ENCODE results near the gene ATP11A. TPM values are rescaled to one million over a fixed set of nuclear protein-coding genes. Genes with fewer than 3 reads are reported as not detected.

Gene ATP11A
- polyA plus RNA-seq, 12 donors, result 16.4 to 38.1 (median 22.5) TPM; not detected in 1

GRCh38 chr13:112814905-112815585 is 125.2 kb downstream of the ATP11A start:
- DNase-seq, result no peak

GRCh38 chr13:112815871-112816270 is 126.0 kb downstream of the ATP11A start:
- no peak for DNase-seq

DNA sequence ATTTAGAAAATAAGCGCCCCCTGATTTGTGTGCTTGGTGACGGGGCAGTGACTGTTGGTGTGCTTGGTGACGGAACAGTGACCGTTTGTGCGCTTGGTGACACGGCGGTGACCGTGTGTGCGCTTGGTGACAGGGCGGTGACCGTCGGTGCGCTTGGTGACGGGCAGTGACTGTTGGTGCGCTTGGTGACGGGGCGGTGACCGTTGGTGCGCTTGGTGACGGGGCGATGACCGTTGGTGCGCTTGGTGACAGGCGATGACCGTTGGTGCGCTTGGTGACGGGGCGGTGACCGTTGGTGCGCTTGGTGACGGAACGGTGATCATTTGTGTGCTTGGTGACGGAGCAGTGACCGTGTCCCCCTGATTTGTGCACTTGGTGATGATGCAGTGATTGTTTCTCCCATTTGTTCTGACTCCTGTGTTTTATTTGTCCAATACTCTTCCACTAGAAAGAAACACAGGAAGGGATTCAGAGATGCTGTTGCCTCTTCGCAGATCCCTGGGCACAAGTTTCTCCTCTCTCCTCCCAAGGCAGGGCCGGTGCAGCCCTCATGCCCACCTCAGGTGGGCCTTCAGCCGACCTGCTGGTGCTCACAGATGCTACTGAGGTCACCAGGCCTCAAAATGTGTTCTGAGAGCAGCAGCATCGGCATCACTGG is 128.3 kb downstream of the ATP11A start:
- DNase-seq, result no peak

GRCh38 chr13:112818698-112819045 is 128.8 kb downstream of the ATP11A start:
- DNase-seq, result no peak

- DNase-seq, result no peak
Observed at GRCh38 chr13:112819111-112819510, 129.3 kb downstream of the ATP11A start.

DNA sequence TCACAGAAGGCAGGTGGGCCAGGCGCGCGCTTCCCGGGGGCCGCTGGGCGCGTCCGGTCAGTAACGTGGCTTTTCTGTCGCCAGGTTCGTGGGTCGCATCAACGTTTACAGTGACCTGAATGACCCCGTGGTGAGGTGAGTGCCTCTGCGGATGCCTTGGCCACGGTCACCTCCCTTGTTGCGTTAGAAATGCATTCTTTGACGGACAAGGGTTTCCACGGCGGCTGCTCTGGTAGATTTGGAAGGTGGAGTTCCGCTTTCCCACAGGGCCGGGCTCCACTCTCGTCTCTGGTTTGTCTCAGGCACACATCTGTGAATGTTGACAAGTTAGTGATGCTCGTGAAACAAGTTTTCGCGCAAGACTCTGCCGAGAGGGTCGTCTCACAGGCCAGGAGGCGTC is 130.0 kb downstream of the ATP11A start:
- no peak for DNase-seq

DNA sequence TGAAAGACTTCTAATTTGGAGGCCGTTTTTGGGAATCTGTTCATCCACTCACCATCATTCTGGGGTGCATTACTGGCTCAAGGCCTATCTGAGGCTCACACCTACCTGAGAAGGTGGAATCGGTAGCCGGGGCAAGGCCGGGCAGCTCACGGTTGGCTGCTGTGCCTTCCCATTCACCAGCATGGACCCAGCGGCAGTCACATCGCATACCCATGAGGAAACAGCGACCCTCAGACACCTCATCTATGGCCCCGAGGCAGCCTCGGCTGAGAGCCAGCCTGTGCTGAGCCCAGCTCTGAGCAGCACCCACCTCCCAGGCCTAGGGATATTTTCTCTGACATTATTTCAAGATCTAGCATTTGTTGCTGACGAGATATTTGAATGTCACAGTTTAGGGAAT is 130.5 kb downstream of the ATP11A start:
- no peak for DNase-seq

DNA sequence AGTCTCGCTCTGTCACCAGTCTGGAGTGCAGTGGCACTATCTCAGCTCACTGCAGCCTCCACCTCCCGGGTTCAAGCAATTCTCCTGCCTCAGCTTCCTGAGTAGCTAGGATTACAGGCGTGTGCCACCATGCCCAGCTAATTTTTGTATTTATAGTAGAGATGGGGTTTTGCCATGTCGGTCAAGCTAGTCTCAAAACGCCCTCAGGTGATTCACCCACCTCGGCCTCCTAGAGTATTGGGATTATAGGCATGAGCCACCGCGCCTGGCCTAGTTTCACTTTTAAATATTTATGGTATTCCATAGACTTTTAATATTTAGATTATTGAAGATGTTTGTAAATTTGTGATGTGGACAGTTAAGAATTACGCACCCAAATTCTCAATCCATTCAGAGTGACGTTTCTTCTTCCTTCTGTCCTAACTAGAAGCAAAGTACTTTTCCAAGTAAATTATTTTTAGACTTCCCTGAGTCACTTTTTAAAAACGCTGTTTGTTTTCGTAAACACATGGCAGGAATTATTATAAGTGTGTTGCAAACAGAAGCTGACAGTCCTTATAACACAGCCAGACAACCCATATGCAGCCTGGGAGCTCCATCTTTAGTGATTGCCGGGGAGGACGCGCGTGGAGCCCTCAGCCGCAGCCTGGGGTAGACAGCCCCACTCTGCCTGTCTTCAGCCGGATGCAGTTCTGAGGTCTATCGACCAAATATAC is 131.7 kb downstream of the ATP11A start:
- DNase-seq, result no peak

DNA sequence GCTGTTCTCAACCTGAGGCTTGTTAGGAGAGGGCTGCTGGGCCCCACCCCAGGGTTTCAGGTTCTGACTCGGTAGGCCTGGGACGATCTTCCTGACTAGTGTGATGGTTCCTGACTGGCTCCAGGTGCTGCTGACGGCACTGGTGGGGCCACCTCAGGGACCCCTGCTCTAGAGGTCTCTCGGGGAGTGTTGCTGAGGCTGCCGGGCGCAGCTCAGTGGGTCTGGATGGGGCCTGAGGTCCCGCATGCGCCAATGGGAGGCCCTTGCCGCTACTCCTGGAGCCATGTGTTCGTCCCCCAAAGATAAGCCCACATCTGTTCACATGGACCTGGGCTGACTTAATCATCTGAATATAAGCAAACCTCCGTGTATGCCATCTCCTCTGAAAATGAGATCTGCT is 133.0 kb downstream of the ATP11A start:
- no peak for DNase-seq

DNA sequence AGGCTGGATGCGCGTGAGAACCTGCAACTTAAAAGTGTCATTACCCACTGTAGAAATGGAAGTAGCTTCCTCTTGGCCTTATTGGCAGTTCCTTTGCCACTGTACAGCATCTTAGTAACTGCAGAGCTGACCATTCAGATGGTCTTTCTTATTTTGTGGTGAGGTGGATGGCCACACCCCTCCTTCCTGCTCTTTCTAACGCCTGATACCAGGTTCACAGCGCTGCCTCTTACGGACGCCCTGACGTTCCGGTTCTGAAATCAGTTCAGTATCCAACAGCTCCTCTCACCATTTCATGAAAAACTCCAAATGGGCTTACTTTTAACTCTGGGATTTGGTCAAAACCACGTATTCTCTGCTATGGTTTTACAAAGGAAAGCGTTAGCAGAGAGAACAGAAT is 134.6 kb downstream of the ATP11A start:
- DNase-seq, result no peak

- DNase-seq, result no peak
Observed at GRCh38 chr13:112825071-112825470, 135.2 kb downstream of the ATP11A start.

- no peak for DNase-seq
Observed at GRCh38 chr13:112825875-112826274, 136.0 kb downstream of the ATP11A start.

GRCh38 chr13:112826565-112826964 is 136.7 kb downstream of the ATP11A start:
- no peak for DNase-seq

GRCh38 chr13:112828082-112828699 is 138.4 kb downstream of the ATP11A start:
- DNase-seq, result no peak

GRCh38 chr13:112828756-112829155 is 138.9 kb downstream of the ATP11A start:
- no peak for DNase-seq

GRCh38 chr13:112831196-112831595 is 141.4 kb downstream of the ATP11A start:
- DNase-seq, result no peak

DNA sequence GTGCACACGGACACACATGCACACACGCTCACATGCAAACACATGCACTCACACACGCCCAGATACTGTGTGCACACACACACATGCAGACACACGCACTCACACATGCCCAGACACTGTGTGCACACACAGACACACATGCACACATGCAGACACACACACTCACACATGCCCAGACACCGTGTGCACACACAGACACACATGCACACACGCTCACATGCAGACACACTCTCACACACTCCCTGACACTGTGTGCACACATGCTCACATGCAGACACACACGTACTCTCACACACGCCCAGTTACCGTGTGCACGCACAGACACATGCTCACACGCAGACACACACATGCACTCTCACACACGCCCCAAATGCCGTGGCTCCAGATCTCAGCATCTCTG is 142.0 kb downstream of the ATP11A start:
- DNase-seq, result no peak

DNA sequence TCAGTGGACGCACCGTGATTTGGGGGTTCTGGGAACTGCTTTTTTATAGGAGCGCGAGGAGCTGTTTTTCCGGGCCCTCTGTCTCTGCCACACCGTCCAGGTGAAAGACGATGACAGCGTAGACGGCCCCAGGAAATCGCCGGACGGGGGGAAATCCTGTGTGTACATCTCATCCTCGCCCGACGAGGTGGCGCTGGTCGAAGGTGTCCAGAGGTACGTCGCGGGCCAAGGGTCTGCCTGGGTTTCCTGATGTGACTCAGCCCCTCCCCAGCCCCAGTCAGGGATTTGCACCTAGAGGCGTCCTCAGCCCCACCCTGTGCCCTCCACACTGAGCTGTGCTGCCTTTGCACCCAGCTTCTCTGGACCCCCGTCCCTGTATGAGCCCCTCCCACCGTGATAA is 143.0 kb downstream of the ATP11A start:
- no peak for DNase-seq

GRCh38 chr13:112833551-112834257 is 143.9 kb downstream of the ATP11A start:
- DNase-seq, result no peak

- no peak for DNase-seq
Observed at GRCh38 chr13:112835344-112835743, 145.5 kb downstream of the ATP11A start.

DNA sequence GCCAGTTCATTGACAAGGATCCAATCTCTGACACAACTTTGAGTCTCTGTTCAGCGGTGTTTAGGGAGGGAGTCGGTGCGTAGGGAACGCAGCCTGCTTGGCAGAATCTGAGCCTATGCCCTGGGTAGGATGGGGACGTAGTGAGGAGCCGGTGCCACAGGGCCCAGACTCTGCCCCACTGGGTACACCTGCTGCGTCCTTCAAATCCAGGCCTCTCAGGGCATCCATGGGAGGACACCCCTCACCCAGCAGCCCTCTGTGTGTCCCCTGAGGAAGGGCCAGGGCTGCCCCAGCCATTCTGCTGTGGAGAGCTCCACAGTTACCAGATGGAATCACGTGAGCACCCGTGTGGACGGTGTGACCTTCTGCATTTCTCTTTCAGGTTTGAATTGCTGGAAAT is 146.0 kb downstream of the ATP11A start:
- DNase-seq, result no peak

GRCh38 chr13:112836940-112837339 is 147.1 kb downstream of the ATP11A start:
- DNase-seq, result no peak

All from muscle of arm (tissue), 12 donors.